ENCODE measurements around the gene PTPN5.
"Not testable (repeated sequence)": the region's sequence is repeated elsewhere in the genome, so short reads cannot be mapped to it uniquely, and the experiment has no call there.

PTPN5 gene

DNA sequence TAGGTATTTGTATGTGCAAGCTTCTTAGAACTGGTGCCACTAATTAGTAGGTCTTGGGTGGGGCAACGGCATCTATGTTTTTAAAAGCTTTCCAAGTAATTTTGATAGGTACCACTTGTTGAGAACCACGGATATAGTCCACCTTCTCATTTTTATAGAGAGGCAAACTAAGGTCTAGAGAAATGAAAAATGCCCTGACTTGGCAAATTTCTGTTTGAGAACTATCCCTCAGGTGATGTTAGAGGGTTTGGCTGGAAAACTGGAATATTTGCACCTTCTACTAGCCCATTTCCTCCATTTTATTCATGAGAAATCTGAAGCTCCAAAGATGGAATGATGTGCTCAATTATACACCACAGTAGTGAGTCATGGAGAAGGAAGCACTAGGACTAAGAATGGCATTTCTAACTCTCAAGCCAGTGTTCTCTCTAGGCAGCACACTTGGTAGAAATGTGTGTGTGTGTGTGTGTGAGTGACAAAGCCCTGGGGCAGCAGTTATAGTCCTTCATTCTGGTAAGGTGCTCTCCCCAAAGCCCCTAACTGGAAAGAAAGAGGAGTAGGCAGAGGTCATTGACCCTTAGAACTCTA, 94.9 kb downstream of the PTPN5 start:
- Histone ChIP-seq H3K36me3 (ENCODE audit: control insufficient read depth in 2 of 2, insufficient read depth in 2 of 2, low read length in 2 of 2) (no peaks in the 10 kb centered on the region), H3K4me1 (ENCODE audit: control insufficient read depth in 2 of 2, insufficient read depth in 2 of 2, low read length in 2 of 2) (peaks cover 0 to 2% of the 10 kb centered on the region in 2 donors), H3K4me3 (ENCODE audit: low read length in 2 of 2) (no peak overlapping the region), H3K27me3 (ENCODE audit: control insufficient read depth in 2 of 2, insufficient read depth in 2 of 2, low read length in 2 of 2) (peaks cover 2 to 4% of the 10 kb centered on the region in 2 donors), H3K27ac (ENCODE audit: low read depth in 2 of 2, low read length in 2 of 2) (no peak overlapping the region), H3K9ac (ENCODE audit: low read depth in 1 of 2, low read length in 2 of 2) (no peak overlapping the region), H3K9me3 (ENCODE audit: control insufficient read depth in 2 of 2, low read length in 2 of 2) (no peaks in the 10 kb centered on the region)

- no peaks in the 10 kb centered on the region for H3K9me3 ChIP-seq (ENCODE audit: control insufficient read depth in 2 of 2, low read length in 2 of 2)
These were observed 98.4 kb downstream of the PTPN5 start for GRCh38 chr11:18692941-18693760.

GRCh38 chr11:18691467-18692140, 100.0 kb downstream of the PTPN5 start:
- not testable (repeated sequence) for H3K4me1 ChIP-seq (ENCODE audit: control insufficient read depth in 2 of 2, insufficient read depth in 2 of 2, low read length in 2 of 2); H3K27me3 ChIP-seq (ENCODE audit: control insufficient read depth in 2 of 2, insufficient read depth in 2 of 2, low read length in 2 of 2); H3K36me3 ChIP-seq (ENCODE audit: control insufficient read depth in 2 of 2, insufficient read depth in 2 of 2, low read length in 2 of 2); H3K27ac ChIP-seq (ENCODE audit: low read depth in 2 of 2, low read length in 2 of 2); H3K4me3 ChIP-seq (ENCODE audit: low read length in 2 of 2); H3K9ac ChIP-seq (ENCODE audit: low read depth in 1 of 2, low read length in 2 of 2); H3K9me3 ChIP-seq (ENCODE audit: control insufficient read depth in 2 of 2, low read length in 2 of 2)

More at GRCh38 chr11:18692941-18693760, 98.4 kb downstream of the PTPN5 start:
- H3K27ac ChIP-seq (ENCODE audit: low read depth in 2 of 2, low read length in 2 of 2) = no peak overlapping the region
- H3K9ac ChIP-seq (ENCODE audit: low read depth in 1 of 2, low read length in 2 of 2) = no peak overlapping the region
- H3K4me3 ChIP-seq (ENCODE audit: low read length in 2 of 2) = no peak overlapping the region
- H3K27me3 ChIP-seq (ENCODE audit: control insufficient read depth in 2 of 2, insufficient read depth in 2 of 2, low read length in 2 of 2) = peaks cover 0 to 2% of the 10 kb centered on the region in 2 donors
- H3K4me1 ChIP-seq (ENCODE audit: control insufficient read depth in 2 of 2, insufficient read depth in 2 of 2, low read length in 2 of 2) = no peaks in the 10 kb centered on the region
- H3K36me3 ChIP-seq (ENCODE audit: control insufficient read depth in 2 of 2, insufficient read depth in 2 of 2, low read length in 2 of 2) = no peaks in the 10 kb centered on the region

DNA sequence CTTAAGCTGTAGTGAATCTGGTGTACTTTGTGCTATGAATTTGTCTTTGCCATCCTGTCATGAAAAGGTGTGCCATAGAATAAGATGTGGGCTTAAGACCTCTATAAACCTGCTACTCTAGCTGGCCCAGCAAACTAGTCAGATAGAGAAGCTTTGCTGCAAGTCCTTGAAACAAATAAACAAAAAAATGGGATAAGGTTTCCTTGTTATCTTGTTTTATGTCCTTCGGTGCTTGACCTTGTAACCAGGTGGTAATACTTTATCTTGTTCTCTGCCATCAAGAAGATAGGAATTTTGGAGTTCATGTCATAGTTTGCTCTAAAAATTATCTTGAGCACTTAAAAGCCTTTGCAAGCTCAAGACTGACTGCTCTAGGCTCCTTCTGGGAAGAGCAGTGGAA, 107.3 kb downstream of the PTPN5 start:
- H3K9me3 ChIP-seq (ENCODE audit: control insufficient read depth in 2 of 2, low read length in 2 of 2) = no peaks in the 10 kb centered on the region
- H3K4me1 ChIP-seq (ENCODE audit: control insufficient read depth in 2 of 2, insufficient read depth in 2 of 2, low read length in 2 of 2) = no peaks in the 10 kb centered on the region
- H3K4me3 ChIP-seq (ENCODE audit: low read length in 2 of 2) = no peak overlapping the region
- no peak overlapping the region for H3K27ac ChIP-seq (ENCODE audit: low read depth in 2 of 2, low read length in 2 of 2)
- no peaks in the 10 kb centered on the region for H3K36me3 ChIP-seq (ENCODE audit: control insufficient read depth in 2 of 2, insufficient read depth in 2 of 2, low read length in 2 of 2)
- peaks cover 0 to 2% of the 10 kb centered on the region in 2 donors for H3K27me3 ChIP-seq (ENCODE audit: control insufficient read depth in 2 of 2, insufficient read depth in 2 of 2, low read length in 2 of 2)
- H3K9ac ChIP-seq (ENCODE audit: low read depth in 1 of 2, low read length in 2 of 2) = no peak overlapping the region

DNA sequence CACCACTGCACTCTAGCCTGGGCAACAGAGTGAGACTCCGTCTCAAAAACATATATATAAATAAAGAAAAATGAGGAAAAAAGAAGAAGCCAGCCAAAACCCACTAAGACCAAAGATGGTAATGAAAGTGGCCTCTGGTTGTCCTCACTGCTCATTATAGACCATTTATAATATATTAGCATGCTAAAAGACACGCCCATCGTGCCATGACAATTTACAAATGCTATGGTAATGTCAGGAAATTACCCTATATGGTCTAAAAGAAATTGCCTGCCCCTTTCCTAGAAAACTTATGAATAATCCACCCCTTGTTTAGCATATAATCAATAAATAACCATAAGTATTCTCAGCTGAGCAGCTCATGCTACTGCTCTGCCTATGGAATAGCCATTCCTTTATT, 109.1 kb downstream of the PTPN5 start:
- Histone ChIP-seq H3K4me1 (ENCODE audit: control insufficient read depth in 2 of 2, insufficient read depth in 2 of 2, low read length in 2 of 2) (no peaks in the 10 kb centered on the region), H3K27ac (ENCODE audit: low read depth in 2 of 2, low read length in 2 of 2) (no peak overlapping the region), H3K27me3 (ENCODE audit: control insufficient read depth in 2 of 2, insufficient read depth in 2 of 2, low read length in 2 of 2) (peaks cover 0 to 2% of the 10 kb centered on the region in 2 donors), H3K4me3 (ENCODE audit: low read length in 2 of 2) (no peak overlapping the region), H3K36me3 (ENCODE audit: control insufficient read depth in 2 of 2, insufficient read depth in 2 of 2, low read length in 2 of 2) (no peaks in the 10 kb centered on the region), H3K9ac (ENCODE audit: low read depth in 1 of 2, low read length in 2 of 2) (no peak overlapping the region), H3K9me3 (ENCODE audit: control insufficient read depth in 2 of 2, low read length in 2 of 2) (no peaks in the 10 kb centered on the region)

GRCh38 chr11:18681949-18682348, 109.6 kb downstream of the PTPN5 start:
- not testable (repeated sequence) for H3K4me1 ChIP-seq (ENCODE audit: control insufficient read depth in 2 of 2, insufficient read depth in 2 of 2, low read length in 2 of 2); H3K36me3 ChIP-seq (ENCODE audit: control insufficient read depth in 2 of 2, insufficient read depth in 2 of 2, low read length in 2 of 2); H3K27me3 ChIP-seq (ENCODE audit: control insufficient read depth in 2 of 2, insufficient read depth in 2 of 2, low read length in 2 of 2); H3K27ac ChIP-seq (ENCODE audit: low read depth in 2 of 2, low read length in 2 of 2); H3K4me3 ChIP-seq (ENCODE audit: low read length in 2 of 2); H3K9ac ChIP-seq (ENCODE audit: low read depth in 1 of 2, low read length in 2 of 2); H3K9me3 ChIP-seq (ENCODE audit: control insufficient read depth in 2 of 2, low read length in 2 of 2)

Measured in mucosa of rectum (tissue), 2 donors.